22Rv1 (cell line): ENCODE data around the gene C12orf43.

ENCODE experiments used
- ZFX ChIP-seq: fragments of 450-650 bp; IDR thresholded peaks from 2 replicates; pipeline ENCODE4 v1.6.1; 2017; ENCODE audit warnings: antibody characterized with exemption, borderline replicate concordance
- TF ChIP-seq, protein P1 (sequence below): fragments of 450-650 bp; IDR thresholded peaks from 2 replicates; pipeline ENCODE4 v1.5.1; 2017; ENCODE audit warnings: mild to moderate bottlenecking

DNA sequence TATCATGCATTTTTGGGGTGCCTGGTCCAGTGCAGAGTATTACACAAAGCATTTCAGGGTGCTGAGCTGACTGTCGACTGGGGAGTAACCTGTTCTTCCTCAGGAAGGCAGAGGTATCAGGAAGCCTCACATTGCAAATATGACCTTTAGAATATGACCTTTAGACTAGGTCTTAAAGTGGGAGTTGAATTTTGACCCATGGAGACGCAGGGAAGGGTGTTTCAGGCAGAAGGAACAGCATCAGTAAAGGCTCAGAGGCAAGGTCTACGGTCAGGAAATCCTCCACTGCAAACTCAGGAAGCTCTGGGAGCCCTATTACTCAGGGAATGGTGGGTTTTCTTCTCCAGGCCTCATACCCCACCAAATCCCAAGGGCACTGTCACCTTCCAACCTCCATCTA is 26.6 kb downstream of the C12orf43 start:
- TF ChIP-seq, protein P1, sequence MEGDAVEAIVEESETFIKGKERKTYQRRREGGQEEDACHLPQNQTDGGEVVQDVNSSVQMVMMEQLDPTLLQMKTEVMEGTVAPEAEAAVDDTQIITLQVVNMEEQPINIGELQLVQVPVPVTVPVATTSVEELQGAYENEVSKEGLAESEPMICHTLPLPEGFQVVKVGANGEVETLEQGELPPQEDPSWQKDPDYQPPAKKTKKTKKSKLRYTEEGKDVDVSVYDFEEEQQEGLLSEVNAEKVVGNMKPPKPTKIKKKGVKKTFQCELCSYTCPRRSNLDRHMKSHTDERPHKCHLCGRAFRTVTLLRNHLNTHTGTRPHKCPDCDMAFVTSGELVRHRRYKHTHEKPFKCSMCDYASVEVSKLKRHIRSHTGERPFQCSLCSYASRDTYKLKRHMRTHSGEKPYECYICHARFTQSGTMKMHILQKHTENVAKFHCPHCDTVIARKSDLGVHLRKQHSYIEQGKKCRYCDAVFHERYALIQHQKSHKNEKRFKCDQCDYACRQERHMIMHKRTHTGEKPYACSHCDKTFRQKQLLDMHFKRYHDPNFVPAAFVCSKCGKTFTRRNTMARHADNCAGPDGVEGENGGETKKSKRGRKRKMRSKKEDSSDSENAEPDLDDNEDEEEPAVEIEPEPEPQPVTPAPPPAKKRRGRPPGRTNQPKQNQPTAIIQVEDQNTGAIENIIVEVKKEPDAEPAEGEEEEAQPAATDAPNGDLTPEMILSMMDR, result no peak
- TF ChIP-seq ZFX, result no peak
